ENCODE results near the gene CCDC190.

GRCh38 chr1:162855461-162856150 is 5.4 kb downstream of the CCDC190 start:
- TF ChIP-seq POLR2A (IDR thresholded peaks at IDR 0.05) (no peak), CTCF (IDR thresholded peaks at IDR 0.05) (no peak), EP300 (IDR thresholded peaks at IDR 0.05) (no peak), POLR2AphosphoS5 (IDR thresholded peaks at IDR 0.05) (no peak)

Data from stomach (tissue), 4 donors.